ENCODE measurements around the gene CCL11.

CCL11 gene

DNA sequence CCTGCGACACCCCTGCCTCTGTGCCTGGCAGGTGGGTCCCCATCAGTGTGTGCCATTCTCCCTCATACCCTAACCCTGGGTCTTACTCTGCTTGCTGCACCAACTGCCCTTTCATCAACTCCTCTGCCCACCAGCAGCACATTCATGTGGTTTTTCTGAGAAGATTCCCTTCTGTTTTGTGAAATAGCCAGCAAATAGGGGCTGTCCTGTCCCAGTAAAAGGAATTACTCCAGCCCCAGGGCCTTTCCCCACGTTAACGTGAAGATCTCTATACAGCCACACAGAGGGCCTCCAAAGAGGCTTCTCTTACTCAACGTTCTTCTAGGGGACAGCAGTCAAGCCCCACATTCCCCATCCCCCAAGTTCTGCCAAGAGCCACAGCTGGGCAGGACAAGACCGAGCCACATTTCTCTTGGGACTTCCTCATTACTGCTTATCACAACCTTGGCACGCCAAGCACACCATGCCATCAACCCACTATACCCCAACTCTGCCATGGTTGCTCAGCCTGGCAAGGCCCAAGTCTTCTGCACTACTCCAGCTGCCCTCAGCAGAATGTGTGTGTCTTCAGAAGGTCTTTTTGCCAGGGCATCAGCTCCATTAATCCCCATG lies 49.2 kb upstream of the CCL11 start (continued):
- TF ChIP-seq TRIM28 (IDR thresholded peaks at IDR 0.05; ENCODE audit: borderline replicate concordance, low read length) (no peak), ZNF433 (tag by site-specific recombination; IDR thresholded peaks at IDR 0.05; ENCODE audit: low read depth) (no peak)
- TF ChIP-seq, protein P1, sequence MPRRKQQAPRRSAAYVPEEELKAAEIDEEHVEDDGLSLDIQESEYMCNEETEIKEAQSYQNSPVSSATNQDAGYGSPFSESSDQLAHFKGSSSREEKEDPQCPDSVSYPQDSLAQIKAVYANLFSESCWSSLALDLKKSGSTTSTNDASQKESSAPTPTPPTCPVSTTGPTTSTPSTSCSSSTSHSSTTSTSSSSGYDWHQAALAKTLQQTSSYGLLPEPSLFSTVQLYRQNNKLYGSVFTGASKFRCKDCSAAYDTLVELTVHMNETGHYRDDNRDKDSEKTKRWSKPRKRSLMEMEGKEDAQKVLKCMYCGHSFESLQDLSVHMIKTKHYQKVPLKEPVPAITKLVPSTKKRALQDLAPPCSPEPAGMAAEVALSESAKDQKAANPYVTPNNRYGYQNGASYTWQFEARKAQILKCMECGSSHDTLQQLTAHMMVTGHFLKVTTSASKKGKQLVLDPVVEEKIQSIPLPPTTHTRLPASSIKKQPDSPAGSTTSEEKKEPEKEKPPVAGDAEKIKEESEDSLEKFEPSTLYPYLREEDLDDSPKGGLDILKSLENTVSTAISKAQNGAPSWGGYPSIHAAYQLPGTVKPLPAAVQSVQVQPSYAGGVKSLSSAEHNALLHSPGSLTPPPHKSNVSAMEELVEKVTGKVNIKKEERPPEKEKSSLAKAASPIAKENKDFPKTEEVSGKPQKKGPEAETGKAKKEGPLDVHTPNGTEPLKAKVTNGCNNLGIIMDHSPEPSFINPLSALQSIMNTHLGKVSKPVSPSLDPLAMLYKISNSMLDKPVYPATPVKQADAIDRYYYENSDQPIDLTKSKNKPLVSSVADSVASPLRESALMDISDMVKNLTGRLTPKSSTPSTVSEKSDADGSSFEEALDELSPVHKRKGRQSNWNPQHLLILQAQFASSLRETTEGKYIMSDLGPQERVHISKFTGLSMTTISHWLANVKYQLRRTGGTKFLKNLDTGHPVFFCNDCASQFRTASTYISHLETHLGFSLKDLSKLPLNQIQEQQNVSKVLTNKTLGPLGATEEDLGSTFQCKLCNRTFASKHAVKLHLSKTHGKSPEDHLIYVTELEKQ (tag by site-specific recombination; IDR thresholded peaks at IDR 0.05; ENCODE audit: borderline replicate concordance) = no peak

DNA sequence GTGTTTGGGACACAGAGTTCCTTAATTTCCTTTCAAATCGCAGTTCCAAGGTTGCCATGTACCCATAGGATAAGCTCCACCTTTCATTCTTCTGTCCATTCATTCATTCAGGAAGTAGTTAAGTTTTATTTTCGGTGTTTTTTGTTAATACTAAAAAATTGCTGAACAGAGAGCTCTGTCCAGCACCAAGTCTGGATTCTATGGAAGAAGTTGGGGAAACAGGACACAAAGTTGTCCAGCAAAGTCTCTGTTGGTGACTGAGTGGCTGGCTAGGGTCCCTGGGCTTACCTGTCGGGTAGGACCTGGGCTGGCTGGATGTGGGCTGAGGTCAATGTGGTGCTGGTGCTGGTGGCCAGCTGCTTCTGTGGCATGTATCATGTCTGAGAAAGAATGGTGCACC lies 48.1 kb upstream of the CCL11 start:
- Histone ChIP-seq H3K27ac (ENCODE audit: extremely low read depth, low read depth, low read length) (no peak overlapping the region), H3K4me1 (ENCODE audit: control insufficient read depth, insufficient read depth, low read length) (peaks cover 10% of the 10 kb centered on the region), H3K4me3 (ENCODE audit: low read depth, low read length) (no peak overlapping the region), H3K36me3 (ENCODE audit: control insufficient read depth in 2 of 2, insufficient read depth in 1 of 2, low read length in 2 of 2) (no peaks in the 10 kb centered on the region), H3K9me3 (ENCODE audit: control insufficient read depth, insufficient read depth, low read depth, low read length) (no peaks in the 10 kb centered on the region)
- CTCF ChIA-PET = interaction anchor here (0.7 to 5.0 kb wide), 3 partner anchors 18 to 38 kb away, joined by 3 to 21 read pairs (median 3); no protein-coding TSS in a partner anchor
- no peak for TF ChIP-seq ZNF302 (tag by site-specific recombination; IDR thresholded peaks at IDR 0.05; ENCODE audit: low read depth)
- no peak for TF ChIP-seq ZEB2 (tag by site-specific recombination; IDR thresholded peaks at IDR 0.05)
- TF ChIP-seq ZFP3 (tag by site-specific recombination; IDR thresholded peaks at IDR 0.05; ENCODE audit: low read depth) = no peak
- no peak for TF ChIP-seq ZSCAN16 (tag by site-specific recombination; IDR thresholded peaks at IDR 0.05)
- TF ChIP-seq, protein P2, sequence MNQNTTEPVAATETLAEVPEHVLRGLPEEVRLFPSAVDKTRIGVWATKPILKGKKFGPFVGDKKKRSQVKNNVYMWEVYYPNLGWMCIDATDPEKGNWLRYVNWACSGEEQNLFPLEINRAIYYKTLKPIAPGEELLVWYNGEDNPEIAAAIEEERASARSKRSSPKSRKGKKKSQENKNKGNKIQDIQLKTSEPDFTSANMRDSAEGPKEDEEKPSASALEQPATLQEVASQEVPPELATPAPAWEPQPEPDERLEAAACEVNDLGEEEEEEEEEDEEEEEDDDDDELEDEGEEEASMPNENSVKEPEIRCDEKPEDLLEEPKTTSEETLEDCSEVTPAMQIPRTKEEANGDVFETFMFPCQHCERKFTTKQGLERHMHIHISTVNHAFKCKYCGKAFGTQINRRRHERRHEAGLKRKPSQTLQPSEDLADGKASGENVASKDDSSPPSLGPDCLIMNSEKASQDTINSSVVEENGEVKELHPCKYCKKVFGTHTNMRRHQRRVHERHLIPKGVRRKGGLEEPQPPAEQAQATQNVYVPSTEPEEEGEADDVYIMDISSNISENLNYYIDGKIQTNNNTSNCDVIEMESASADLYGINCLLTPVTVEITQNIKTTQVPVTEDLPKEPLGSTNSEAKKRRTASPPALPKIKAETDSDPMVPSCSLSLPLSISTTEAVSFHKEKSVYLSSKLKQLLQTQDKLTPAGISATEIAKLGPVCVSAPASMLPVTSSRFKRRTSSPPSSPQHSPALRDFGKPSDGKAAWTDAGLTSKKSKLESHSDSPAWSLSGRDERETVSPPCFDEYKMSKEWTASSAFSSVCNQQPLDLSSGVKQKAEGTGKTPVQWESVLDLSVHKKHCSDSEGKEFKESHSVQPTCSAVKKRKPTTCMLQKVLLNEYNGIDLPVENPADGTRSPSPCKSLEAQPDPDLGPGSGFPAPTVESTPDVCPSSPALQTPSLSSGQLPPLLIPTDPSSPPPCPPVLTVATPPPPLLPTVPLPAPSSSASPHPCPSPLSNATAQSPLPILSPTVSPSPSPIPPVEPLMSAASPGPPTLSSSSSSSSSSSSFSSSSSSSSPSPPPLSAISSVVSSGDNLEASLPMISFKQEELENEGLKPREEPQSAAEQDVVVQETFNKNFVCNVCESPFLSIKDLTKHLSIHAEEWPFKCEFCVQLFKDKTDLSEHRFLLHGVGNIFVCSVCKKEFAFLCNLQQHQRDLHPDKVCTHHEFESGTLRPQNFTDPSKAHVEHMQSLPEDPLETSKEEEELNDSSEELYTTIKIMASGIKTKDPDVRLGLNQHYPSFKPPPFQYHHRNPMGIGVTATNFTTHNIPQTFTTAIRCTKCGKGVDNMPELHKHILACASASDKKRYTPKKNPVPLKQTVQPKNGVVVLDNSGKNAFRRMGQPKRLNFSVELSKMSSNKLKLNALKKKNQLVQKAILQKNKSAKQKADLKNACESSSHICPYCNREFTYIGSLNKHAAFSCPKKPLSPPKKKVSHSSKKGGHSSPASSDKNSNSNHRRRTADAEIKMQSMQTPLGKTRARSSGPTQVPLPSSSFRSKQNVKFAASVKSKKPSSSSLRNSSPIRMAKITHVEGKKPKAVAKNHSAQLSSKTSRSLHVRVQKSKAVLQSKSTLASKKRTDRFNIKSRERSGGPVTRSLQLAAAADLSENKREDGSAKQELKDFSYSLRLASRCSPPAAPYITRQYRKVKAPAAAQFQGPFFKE (tag by site-specific recombination; IDR thresholded peaks at IDR 0.05; ENCODE audit: borderline replicate concordance) = no peak
- no peak for TF ChIP-seq ZNF404 (tag by site-specific recombination; IDR thresholded peaks at IDR 0.05)
- TF ChIP-seq GFI1B (tag by site-specific recombination; IDR thresholded peaks at IDR 0.05) = no peak
- TF ChIP-seq ZNF560 (tag by site-specific recombination; IDR thresholded peaks at IDR 0.05; ENCODE audit: borderline replicate concordance) = no peak
- TF ChIP-seq ZNF626 (tag by site-specific recombination; IDR thresholded peaks at IDR 0.05) = no peak
- no peak for TF ChIP-seq YY2 (tag by site-specific recombination; IDR thresholded peaks at IDR 0.05)
- no peak for TF ChIP-seq ZNF76 (tag by site-specific recombination; IDR thresholded peaks at IDR 0.05; ENCODE audit: borderline replicate concordance, low read depth)
- no peak for TF ChIP-seq ZNF621 (tag by site-specific recombination; IDR thresholded peaks at IDR 0.05)
- no peak for TF ChIP-seq ZBTB1 (tag by site-specific recombination; IDR thresholded peaks at IDR 0.05)
- TF ChIP-seq, protein P3, sequence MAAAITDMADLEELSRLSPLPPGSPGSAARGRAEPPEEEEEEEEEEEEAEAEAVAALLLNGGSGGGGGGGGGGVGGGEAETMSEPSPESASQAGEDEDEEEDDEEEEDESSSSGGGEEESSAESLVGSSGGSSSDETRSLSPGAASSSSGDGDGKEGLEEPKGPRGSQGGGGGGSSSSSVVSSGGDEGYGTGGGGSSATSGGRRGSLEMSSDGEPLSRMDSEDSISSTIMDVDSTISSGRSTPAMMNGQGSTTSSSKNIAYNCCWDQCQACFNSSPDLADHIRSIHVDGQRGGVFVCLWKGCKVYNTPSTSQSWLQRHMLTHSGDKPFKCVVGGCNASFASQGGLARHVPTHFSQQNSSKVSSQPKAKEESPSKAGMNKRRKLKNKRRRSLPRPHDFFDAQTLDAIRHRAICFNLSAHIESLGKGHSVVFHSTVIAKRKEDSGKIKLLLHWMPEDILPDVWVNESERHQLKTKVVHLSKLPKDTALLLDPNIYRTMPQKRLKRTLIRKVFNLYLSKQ (tag by site-specific recombination; IDR thresholded peaks at IDR 0.05; ENCODE audit: borderline replicate concordance) = no peak
- no peak for TF ChIP-seq ZNF121 (tag by site-specific recombination; IDR thresholded peaks at IDR 0.05)
- TF ChIP-seq, protein P4, sequence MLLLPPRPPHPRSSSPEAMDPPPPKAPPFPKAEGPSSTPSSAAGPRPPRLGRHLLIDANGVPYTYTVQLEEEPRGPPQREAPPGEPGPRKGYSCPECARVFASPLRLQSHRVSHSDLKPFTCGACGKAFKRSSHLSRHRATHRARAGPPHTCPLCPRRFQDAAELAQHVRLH (tag by site-specific recombination; IDR thresholded peaks at IDR 0.05) = no peak
- TF ChIP-seq, protein P5, sequence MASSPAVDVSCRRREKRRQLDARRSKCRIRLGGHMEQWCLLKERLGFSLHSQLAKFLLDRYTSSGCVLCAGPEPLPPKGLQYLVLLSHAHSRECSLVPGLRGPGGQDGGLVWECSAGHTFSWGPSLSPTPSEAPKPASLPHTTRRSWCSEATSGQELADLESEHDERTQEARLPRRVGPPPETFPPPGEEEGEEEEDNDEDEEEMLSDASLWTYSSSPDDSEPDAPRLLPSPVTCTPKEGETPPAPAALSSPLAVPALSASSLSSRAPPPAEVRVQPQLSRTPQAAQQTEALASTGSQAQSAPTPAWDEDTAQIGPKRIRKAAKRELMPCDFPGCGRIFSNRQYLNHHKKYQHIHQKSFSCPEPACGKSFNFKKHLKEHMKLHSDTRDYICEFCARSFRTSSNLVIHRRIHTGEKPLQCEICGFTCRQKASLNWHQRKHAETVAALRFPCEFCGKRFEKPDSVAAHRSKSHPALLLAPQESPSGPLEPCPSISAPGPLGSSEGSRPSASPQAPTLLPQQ (tag by site-specific recombination; IDR thresholded peaks at IDR 0.05) = no peak
- TF ChIP-seq BCL11A (tag by site-specific recombination; IDR thresholded peaks at IDR 0.05; ENCODE audit: low read depth) = no peak
- TF ChIP-seq ZNF707 (tag by site-specific recombination; IDR thresholded peaks at IDR 0.05) = no peak
- POLR2A ChIA-PET = no interaction called here

Data from HEK293 (cell line).